Activated CD4-positive, CD25-positive, alpha-beta regulatory T cell (primary cell): ENCODE results near the gene MZT1.
A peak's percentile ranks its signal among the peaks of the same experiment; 100 is the strongest.
"Not testable (repeated sequence)": the region's sequence is repeated elsewhere in the genome, so short reads cannot be mapped to it uniquely, and the experiment has no call there.

Experiments
- DNase-seq, 4 experiments: peaks; one replicate each; lab custom pipeline; 2025; lab: John Stamatoyannopoulos, UW

Gene MZT1, protein sequence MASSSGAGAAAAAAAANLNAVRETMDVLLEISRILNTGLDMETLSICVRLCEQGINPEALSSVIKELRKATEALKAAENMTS

DNA sequence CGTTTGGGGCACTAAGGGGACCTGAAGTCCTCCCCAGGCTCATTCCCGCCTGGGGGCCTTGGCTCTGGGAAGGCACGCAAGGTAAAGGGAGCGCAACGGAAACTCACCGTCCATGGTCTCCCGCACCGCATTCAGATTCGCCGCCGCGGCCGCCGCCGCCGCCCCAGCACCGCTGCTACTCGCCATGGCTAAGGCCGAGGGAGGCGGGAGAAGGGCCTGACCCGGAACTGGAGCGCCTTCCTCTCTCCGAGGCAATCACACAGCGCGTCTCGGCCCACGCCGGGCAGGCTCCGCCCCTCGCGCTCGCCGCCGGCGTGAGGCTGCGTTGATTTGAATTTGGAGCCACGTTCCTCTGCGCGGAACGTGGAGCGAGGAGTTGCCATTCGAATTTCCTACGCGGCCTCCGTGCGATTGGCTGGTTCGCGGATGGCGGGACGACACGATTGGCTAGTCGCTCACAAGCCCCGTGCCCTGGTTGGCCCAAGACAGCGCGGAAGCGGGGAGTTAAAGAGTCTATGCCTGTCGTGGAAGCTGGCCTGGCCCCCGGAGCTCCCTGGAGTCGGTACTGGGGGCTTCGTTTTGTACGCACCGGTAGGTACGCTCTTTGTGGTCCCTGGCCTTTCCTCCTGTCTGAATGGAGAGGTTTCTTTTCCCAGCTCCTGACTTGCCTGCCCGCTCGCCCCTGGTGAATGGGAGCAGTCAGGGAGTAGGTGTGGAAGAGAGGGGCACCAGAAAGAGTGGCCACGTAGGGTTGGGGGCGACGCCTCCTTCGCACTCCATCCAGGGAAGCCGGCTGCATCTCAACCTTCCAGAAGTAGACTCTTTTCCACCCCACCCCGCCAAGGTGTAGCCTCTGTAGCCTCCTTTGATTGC is at the start of gene MZT1, which contains the start of gene BORA:
Gene MZT1 (minus strand): TSS at position 213 of the 873 bp plus-strand sequence. CDS start 27 bp downstream, at position 186.
Gene BORA (plus strand): TSS at position 507 of the 873 bp plus-strand sequence. CDS start 1,018 bp downstream, outside the sequence.
- peak; percentile 86 to 91 (median 88) for DNase-seq

DNA sequence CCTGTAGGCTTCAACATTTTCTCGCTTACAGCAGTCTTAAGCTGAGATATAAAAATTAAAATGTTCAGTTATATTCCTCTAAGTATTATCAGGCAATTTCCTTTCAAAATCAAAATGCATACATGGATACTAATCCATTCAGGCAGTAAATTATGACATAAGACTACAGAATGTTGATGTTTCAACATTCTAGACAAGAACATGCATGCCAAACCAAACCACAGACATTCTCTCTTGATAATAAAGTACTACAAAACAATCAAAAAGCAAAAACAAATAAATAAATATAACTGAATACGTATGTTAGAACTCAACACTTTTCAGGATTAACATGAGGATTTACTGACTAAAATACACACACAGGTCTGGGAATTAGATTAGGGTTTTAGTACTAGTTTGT is 46.6 kb upstream of the MZT1 start:
- no peak for DNase-seq

DNA sequence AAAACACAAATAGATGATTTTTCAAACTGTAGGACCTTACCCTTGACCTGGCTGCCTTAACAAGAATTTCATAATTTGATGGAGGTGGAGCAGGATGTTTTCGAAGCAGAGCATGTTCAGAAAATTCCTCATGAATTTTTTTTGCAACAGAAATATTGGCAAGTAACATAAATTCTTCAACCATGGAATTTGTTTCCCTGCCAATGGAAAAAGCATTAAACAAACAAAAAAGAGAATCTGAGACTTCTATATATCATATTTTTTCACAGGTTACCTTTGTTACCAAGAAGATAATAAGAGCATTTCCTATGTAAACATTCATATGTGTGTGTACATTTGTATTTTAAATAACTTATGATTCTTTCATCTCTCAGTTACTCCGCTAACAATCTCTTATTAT is 36.0 kb upstream of the MZT1 start:
- no peak for DNase-seq

DNA sequence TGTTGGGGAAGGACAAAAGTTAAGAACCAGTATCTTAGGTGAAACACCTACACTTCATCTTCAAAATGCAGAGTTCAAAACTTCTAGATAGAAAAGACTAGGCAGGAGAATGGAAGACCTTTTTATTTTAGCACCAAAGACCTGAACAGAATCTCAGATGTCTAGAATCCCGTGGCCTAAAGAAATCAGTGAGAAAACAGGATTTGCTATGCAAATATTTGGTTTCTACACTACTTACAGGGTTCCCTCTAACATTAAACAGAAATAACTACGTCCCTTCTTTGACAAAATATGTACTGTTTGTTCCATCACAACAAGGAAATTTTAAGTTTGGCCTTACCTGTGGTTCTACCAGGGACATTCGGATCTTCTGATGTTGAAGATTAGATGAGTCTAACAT is 32.8 kb upstream of the MZT1 start:
- no peak for DNase-seq

DNA sequence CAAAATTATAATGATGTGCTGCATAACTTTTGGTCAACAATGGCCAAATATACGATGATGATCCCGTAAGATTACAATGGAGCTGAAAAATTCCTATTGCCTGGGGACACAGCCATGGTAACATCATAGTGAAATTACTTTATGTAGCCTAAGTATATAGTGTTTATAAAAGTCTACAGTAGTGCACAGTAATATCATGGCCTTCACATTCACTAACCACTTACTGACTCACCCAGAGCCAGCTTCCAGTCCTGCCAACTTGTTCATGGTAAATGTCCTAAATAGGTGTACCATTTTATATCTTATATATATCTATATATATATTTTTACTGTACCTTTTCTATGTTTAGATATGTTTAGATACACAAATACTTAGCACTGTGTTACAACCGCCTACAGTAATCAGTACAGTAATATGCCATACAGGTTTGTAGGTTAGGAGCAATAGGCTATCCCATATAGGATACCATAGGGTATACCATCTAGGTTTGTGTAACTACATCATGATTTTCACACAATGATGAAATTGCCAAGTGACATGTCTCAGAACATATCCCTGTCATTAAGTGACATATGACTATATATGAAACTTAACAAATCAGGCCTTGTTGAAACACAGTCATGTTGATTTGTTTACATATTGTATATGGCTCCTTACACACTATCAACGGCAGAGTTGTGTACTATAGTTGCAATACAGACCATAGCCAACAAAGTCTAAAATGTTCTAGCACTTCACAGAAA is 30.5 kb upstream of the MZT1 start:
- DNase-seq: no peak

DNA sequence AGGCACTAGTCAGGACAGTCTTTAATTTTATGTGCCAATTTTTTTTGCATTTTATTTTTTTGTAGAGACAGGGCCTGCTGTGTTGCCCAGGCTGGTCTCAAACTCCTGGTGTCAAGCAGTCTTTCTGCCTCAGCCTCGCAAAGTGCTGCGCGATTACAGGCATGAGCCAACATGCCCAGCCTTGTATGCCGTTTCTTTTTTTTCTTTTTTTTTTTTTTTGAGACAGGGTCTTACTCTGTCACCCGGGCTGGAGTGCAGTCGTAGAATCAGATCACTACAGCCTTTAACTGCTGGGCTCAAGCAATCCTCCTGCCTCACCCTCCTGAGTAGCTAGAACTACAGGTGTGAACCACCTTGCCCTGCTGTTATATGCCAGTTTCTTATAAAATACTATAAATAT is 26.7 kb upstream of the MZT1 start:
- no peak for DNase-seq

DNA sequence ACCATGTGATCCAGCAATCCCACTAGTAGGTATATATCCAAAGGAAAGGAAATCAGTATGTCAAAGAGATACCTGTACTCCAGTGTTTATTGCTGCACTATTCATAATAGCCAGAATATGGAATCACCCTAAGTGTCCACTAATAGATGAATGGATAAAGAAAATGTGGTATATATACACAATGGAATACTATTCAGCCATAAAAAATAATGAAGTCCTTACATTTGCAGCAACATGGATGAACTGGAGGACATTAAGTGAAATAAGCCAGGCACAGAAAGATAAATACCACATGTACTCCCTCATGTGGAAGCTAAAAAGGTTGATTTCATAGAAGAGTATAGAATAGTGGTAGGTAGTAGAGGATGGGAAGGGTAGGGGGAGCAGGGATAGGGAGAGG is 23.8 kb upstream of the MZT1 start:
- DNase-seq: no peak

DNA sequence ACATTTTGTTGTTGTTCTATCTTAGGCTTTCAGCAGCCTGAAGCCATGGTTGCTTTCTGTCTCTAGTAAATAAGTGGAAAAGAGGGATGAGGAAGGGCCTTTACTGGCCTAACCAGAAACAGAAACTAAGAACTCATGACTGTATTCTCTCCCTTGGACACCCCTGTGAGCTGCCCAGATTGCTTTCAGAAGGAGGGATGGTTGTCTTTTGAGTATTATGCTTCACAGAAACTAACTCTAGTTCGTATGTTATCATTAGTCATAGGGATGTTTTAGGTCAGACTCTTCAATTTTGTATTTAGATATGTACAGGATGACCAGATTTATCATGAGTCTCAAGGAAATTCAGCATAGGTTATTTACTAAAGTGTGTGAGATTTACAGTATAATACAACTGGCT is 17.8 kb upstream of the MZT1 start:
- no peak for DNase-seq

DNA sequence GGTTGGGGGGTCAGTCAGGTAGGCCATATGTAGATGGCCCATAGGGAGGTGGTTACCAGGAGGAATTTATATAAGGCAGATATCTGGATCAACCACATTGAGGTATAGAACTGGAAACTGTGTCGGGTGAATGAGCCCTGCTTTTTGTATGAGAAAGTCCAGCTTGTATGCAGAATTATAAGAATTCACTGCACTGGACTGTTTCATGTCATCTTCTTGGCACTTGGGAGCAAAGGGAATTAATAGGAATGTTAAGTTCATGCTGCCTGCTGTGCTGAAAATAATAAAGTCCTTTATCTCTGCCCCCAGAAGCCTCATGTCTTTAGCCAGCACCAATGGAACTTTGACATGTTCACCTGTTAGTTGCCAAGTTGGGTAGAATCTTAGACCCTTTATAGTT is 12.6 kb upstream of the MZT1 start:
- no peak for DNase-seq

DNA sequence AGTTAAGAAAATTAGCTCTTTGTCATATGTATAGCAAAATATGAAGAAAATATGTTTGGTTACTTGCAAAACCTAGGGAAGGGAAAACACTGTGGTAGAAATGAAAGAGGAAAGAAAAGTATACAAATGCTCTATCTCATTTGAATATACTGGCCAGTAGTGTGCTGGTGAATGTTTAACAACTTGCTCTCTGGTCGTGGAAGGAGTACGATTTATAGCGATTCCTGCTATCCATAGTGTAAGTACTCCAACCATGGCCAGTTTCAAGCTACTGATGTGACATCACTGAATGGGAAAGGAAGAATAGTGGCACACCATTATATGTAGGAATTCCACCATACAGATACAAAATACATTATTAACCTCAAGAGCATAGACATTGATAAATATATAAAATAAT is 9.6 kb upstream of the MZT1 start:
- no peak for DNase-seq

DNA sequence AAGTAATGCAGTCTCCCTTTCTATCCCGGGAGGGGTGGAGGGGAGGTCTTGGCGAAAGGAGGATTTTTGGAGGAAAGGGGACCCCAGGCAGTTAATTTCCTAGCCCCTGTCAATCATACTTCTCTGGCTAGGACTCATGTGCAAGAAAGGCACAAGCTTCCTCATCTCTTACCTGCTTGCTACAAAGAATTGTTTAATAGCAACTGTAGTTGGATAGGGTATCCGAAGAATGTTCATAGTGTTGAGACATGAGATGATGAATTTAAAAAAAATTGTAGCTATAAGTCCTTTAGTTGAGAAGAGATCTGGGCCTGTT is 819 bp upstream of the MZT1 start:
- no peak for DNase-seq

DNA sequence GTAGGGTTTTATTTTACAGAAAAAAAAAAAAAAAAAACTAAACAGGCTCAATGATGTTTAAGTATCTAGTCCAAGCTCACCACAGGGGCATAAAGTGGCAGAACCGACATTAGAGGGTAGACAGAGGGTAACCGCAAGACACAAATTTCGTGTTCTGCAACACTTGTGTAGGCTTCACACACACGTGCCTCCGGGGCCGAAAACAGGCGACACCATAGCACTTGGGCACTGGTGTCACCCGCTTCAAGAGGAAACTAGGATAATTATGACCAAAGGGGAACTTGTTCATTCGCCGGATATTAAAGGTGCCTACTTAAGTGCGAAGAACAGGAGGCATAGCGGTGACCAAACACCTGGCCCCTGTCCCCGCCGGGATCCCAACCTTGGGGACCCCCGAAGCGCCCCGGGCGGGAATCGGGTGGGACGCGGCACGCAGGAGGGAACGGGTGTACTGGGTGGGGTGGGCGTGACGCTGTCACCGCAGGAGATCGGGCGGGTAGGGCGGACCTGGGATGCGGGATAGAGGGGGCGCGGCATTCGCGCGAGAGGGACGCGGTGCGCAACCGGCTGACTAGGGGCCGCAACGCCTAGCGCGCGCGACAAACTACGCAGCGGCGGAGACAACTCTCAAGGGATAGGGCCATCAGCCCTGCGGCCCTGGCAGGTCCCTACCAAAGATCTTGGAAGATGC is 558 bp downstream of the MZT1 start:
- peak in 3 of 4 experiments; percentile 2 to 12 (median 11) for DNase-seq

DNA sequence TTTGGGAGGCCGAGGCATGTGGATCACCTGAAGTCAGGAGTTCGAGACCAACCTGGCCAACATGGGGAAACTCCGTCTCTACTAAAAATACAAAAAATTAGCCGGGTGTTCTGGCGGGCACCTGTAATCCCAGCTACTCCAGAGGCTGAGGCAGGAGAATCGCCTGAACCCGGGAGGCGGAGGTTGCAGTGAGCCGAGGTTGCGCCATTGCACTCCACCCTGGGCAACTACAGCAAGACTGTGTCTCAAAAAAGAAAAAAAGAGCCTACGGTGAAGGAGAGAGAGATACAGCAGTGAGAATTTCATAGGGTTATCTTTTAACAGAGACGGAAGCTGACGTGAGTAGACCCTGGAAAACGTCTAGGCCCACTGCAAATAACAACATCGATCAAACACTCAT is 1.2 kb downstream of the MZT1 start:
- DNase-seq: not testable (repeated sequence)

DNA sequence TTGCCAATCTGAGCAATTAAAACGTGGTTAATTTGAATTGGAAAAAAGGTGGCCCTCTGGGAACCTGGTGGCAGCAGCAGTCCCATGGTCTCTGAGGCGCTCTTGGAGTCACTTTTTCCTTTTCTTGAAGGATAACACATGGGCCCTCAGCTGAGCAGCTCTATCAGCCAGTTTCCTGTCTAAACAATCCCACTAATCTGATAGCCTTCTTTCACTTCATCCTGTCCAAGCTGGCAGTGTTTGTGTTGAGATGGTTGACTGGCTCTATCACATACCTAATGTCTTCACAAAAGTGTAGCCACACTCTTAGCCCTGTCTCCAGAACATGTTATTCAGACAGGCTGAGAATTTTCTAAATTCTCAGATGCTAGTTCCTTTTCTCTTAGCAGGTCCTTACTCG is 10.7 kb downstream of the MZT1 start:
- no peak for DNase-seq

DNA sequence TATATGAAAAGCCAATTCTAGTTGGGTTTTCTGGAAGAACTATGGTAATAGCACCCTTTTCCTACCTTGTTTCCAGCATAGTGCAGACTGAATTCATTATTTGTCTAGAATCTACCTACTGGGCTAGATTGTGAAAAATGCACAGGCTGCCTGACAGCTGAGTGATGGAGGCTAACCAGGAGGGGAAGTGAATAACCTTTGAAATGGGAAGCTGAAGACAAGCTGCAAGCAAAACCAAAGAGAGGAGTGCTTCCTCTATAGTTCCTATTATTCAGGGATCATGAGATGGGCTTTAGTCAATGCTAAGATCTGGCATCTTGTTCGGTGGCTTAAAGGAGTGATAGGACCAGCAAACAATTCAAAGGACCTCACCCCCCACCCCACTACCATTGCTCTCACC is 26.9 kb downstream of the MZT1 start:
- no peak for DNase-seq

DNA sequence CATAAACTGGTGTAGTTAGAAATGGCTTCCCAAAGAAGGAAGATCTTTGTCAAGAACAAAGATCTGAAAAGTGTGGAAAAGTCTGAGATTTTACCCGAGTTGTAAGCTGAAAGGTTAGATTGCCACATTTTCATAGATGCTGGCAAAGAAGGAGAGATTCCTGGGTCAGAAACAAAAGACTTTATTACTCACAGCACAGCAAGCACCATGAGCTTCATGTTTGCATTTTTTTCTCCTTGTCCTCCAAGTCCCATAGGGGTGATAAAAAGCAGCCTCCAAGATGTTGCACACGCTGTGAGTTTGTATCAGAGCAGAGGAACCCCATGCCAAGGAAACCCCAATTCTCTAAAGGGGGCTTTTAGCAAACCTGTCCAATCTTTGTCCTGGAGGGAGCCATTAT is 29.3 kb downstream of the MZT1 start:
- no peak for DNase-seq

DNA sequence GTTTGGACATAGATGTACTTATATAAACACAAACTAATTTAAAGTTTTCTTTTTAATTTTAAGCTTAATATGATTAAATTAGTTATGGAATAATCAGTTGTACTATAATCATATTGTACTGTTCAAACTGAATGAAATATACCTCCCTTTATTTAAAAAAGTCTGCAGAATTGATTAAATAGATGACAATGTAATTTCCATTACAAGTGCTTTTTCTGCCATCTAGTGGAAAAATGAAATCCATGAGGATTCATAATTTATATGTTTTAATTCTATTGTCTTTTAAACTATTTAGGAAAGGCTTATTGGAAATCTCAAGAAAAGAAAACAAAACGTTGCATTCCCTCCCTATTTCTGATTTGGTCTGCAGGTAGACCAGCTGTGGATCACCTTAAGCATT is 30.9 kb downstream of the MZT1 start:
- DNase-seq: no peak

DNA sequence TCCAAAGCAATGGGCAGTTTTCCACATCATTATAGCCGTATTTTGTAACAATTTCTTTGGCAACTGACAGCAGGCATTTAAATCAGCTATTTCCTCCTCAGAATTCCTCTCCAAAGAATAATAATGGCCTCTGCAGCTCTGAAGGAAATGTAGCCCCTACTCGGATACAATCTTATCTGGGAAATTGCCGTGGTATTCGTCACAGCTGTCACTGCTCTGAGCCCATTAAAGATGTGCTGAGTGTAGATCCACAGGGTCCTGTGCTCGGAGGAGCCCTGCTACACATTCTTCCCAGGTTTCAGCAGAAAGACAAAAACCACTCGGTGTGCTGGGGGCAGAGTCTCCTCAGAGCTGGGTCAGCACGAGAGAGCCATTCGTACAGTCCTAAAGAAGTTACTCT is 33.1 kb downstream of the MZT1 start:
- DNase-seq: no peak

DNA sequence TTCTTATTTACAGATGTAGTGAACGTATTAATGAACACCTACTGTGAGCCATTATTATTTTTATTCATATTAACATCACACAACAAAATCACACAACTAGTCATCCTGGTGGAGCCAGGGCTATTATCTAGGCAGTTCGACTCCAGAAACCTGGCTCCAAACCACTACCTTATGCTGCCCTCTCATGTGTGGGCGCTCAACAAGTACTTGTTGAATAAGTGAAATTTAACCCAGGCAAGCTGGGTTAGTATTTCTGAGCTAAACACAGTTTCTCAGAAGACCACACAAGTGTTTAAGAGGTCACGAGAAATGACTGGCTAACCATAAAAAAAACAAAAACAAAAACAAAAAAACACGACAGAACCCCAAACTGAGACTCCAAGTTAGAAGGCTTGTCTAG is 33.6 kb downstream of the MZT1 start:
- DNase-seq: no peak

DNA sequence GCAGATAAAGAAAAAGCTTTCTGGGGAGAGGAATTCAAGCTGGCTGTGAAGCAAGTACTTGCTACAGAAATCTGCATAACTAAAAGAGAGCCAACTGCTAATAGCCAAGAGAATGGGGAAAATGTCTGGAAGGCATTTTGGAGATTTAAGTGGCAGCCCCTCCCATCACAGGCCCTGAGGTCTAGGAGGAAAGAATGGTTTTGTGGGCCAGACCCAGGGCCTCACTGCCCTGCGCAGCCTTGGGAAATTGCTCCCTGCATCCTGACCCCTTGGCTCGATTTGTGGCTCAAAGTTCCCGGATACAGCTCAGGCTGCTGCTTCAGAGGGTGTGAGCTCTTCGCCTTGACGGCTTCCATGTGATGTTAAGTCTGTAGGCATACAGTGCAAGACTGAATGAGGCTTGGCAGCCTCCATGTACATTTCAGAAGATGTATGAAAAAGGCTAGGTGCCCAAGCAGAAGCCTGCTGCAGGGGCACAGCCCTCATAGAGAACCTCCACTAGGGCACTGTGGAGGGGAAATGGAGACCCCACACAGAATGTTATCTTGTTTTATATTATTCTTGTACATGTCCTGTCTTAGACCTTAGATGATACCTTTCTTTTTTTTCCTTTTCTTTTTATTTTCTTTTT is 34.4 kb downstream of the MZT1 start:
- no peak for DNase-seq

DNA sequence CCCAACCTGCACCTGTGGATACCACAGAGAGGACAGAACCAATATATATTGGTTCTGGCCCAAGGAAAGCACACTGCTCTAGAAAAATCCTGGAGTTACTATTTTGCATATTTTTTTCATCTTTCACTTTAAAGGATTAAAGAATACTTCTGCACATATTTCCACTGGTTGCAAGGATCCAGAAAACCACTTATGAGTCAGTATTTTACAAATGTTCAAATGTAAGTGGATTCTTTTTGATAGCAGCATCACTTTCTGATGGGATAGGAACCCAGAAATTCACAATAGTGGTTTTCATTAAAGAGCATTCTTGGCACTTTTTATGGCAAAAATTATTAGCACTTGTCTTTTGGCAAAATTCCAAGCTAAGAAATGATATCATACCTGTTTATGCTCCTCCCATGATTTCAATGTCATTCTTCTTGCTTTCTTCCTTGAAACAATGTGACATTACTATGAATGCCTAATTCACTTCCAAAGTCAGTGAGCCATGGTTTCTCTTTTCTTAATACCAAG is 38.2 kb downstream of the MZT1 start:
- no peak for DNase-seq

DNA sequence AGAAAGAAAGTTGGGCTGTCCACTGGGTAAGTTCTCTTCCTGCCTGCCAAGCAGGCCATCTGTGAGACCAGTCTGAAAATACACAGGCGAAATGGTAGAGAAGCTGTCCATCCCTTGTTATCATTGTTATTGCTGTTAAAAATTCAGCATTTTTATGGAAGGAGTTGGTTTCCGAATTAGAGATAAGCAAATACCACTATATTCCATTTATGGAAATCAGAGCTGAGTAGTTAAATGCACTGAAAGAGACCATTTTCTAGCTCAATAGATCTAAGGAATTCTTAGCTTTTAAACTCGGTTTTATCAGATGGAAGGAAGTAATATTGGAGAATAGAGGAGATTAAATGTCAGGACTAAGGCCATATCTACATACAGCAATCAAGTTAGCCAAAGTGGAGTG is 40.7 kb downstream of the MZT1 start:
- DNase-seq: no peak
